MCF 10A (cell line): ENCODE data around the gene WWP2. TPM values are rescaled to one million over a fixed set of nuclear protein-coding genes. Genes with fewer than 3 reads are reported as not detected.

Experiments used
- BruUV-seq: library from RNA; stranded (reverse); fragments of 400-500 nt; replicated peaks from 2 replicates; lab custom pipeline; 2021; lab: Mats Ljungman, UMichigan
- CTCF ChIA-PET: fragments of 300-600 bp; sonication (Branson Sonifier 250); formaldehyde crosslinking; extraction: SDS; loops from one replicate; lab custom pipeline; 2021; ENCODE audit warnings: antibody characterized with exemption, inconsistent platforms; lab: Yijun Ruan, JAX
- POLR2A ChIA-PET: fragments of 300-600, 350-650 bp; sonication (Branson Sonifier 250); formaldehyde crosslinking; extraction: SDS; loops from one replicate; lab custom pipeline; 2020; ENCODE audit warnings: antibody characterized with exemption, inconsistent platforms; lab: Yijun Ruan, JAX
- DNase-seq: peaks from one replicate; pipeline ENCODE4 v3.0.0-alpha.2; 2018; ENCODE audit not compliant: unreplicated experiment
- H3K27ac Mint-ChIP-seq: one replicate; pipeline ENCODE4 v1.8.0; 2022; ENCODE audit warnings: mild to moderate bottlenecking, low read depth, mixed read lengths; ENCODE audit not compliant: unreplicated experiment
- H3K27me3 Mint-ChIP-seq: one replicate; pipeline ENCODE4 v1.8.0; 2022; ENCODE audit warnings: mixed read lengths; ENCODE audit not compliant: insufficient read depth, unreplicated experiment
- H3K36me3 Mint-ChIP-seq: one replicate; pipeline ENCODE4 v1.8.0; 2022; ENCODE audit warnings: mild to moderate bottlenecking, moderate library complexity, mixed read lengths; ENCODE audit not compliant: insufficient read depth, unreplicated experiment
- H3K4me1 Mint-ChIP-seq: one replicate; pipeline ENCODE4 v1.8.0; 2022; ENCODE audit warnings: mixed read lengths; ENCODE audit not compliant: insufficient read depth, unreplicated experiment
- H3K4me3 Mint-ChIP-seq: one replicate; pipeline ENCODE4 v1.8.0; 2022; ENCODE audit warnings: mild to moderate bottlenecking, moderate library complexity, mixed read lengths; ENCODE audit not compliant: unreplicated experiment
- H3K9me3 Mint-ChIP-seq: one replicate; pipeline ENCODE4 v1.8.0; 2022; ENCODE audit warnings: mixed read lengths; ENCODE audit not compliant: unreplicated experiment
- intact Hi-C: fragments of 100-400 bp; cut with micrococcal nuclease; formaldehyde crosslinking; loops from 2 replicates; pipeline ENCODE4 v1.14.1; 2022
- total RNA-seq: library from RNA; stranded (reverse); gene quantifications from 2 replicates; pipeline ENCODE4 v1.2.3, GENCODE V29; 2022
- TF ChIP-seq, protein P1 (sequence below): fragments of 200-600 bp; IDR thresholded peaks from one replicate; pipeline ENCODE4 v1.8.0; 2022; ENCODE audit warnings: antibody characterized with exemption, mild to moderate bottlenecking; ENCODE audit not compliant: unreplicated experiment

Gene WWP2
- total RNA-seq, 1 experiment from 2014 or later, result 30.4 TPM

DNA sequence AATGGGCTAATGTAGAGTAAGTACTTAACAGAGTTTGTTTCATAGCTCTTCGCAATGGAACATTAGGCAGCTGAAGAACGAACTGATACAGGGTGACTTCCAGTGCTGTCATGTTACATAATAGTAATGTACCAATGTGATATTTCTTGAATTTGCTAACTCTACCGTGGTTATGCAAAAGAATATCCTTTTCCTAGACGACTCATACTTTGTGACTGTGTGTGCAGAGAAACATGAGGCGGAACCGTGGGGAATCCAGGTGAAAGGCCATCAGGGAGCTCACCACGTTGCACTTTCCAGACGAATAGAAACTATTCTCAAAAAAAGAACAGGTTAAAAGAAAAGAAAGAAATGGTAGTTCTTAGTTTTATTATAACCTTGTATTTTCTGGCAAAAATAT lies 20.6 kb upstream of the WWP2 start:
- no peaks in the 10 kb centered on the region for H3K27me3 Mint-ChIP-seq
- intact Hi-C loops, result no loop called here
- ChIA-PET CTCF (interaction anchor here (0.6 to 2.1 kb wide), 8 partner anchors 10 to 35 kb away, joined by 3 to 11 read pairs (median 4); partner anchors contain the start of genes NOB1 and NQO1), POLR2A (interaction anchor here (0.7 to 5.2 kb wide), 7 partner anchors 10 to 293 kb away, joined by 3 to 63 read pairs (median 7); partner anchors contain the start of genes NOB1, NQO1 and WWP2)
- H3K4me3 Mint-ChIP-seq, result no peak overlapping the region
- peaks cover 11% of the 10 kb centered on the region for H3K4me1 Mint-ChIP-seq
- DNase-seq, result peak; percentile 55
- TF ChIP-seq, protein P1, sequence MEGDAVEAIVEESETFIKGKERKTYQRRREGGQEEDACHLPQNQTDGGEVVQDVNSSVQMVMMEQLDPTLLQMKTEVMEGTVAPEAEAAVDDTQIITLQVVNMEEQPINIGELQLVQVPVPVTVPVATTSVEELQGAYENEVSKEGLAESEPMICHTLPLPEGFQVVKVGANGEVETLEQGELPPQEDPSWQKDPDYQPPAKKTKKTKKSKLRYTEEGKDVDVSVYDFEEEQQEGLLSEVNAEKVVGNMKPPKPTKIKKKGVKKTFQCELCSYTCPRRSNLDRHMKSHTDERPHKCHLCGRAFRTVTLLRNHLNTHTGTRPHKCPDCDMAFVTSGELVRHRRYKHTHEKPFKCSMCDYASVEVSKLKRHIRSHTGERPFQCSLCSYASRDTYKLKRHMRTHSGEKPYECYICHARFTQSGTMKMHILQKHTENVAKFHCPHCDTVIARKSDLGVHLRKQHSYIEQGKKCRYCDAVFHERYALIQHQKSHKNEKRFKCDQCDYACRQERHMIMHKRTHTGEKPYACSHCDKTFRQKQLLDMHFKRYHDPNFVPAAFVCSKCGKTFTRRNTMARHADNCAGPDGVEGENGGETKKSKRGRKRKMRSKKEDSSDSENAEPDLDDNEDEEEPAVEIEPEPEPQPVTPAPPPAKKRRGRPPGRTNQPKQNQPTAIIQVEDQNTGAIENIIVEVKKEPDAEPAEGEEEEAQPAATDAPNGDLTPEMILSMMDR, result no peak
- H3K36me3 Mint-ChIP-seq, result peaks cover 76% of the 10 kb centered on the region
- BruUV-seq, result no TSS peak
- H3K27ac Mint-ChIP-seq, result no peak overlapping the region
- no peaks in the 10 kb centered on the region for H3K9me3 Mint-ChIP-seq

DNA sequence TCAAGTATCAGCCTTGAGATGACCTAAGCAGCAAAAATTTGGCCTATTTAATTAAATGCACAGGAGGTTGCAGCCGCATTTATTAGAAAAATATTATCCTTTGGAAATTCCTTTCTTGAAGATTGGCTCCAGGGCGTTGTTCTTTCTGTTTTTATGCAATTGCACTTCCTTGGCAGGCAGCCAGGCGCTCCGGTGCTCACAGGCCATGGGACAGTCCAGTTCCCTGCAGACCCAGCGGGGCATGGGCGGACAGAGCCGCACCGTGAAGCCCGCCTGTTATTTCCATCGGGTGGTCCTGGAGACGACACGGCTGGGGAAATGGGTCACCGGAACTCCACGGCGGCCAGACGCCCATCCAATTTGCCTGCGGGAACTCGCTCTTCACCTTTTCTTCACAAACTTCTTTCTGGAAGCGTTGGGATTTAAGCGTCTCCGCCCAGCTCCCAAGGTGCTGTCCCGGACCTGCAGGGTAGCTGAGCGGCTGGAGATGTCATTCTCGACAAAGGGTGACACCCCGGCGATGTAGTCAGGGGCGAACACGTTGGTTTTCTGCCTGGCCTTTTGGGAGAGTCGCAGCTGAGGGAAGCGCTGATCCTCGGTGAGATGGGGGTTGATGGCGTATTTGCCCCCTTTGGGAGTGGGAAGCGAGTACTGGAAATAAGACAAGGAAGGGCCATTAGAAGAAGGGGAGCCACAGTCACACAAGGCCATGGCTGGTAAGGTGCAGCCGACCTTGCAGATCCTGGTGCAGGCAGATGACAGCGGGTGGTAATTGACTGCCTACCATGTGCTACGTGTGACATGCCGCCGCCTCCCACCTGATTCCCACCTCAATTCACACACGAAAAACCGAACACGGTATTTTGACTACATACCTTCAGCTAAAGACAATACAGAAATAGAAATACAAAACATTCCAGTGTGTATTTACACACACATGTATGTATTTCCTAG lies 19.9 kb upstream of the WWP2 start:
- Mint-ChIP-seq H3K27me3 (no peaks in the 10 kb centered on the region), H3K9me3 (no peaks in the 10 kb centered on the region), H3K36me3 (peaks cover 83% of the 10 kb centered on the region), H3K4me1 (peaks cover 11% of the 10 kb centered on the region), H3K27ac (no peak overlapping the region), H3K4me3 (no peak overlapping the region)
- DNase-seq, result peak; percentile 91
- TF ChIP-seq, protein P1, result no peak
- ChIA-PET CTCF (interaction anchor here (0.6 to 2.1 kb wide), 6 partner anchors 9 to 33 kb away, joined by 3 to 11 read pairs (median 5); partner anchors contain the start of genes NOB1 and NQO1), POLR2A (interaction anchor here (0.7 to 5.2 kb wide), 8 partner anchors 11 to 294 kb away, joined by 3 to 63 read pairs (median 7); partner anchors contain the start of genes NOB1, NQO1 and WWP2)
- TSS peak; percentile 75 for BruUV-seq
- intact Hi-C loops, result no loop called here

DNA sequence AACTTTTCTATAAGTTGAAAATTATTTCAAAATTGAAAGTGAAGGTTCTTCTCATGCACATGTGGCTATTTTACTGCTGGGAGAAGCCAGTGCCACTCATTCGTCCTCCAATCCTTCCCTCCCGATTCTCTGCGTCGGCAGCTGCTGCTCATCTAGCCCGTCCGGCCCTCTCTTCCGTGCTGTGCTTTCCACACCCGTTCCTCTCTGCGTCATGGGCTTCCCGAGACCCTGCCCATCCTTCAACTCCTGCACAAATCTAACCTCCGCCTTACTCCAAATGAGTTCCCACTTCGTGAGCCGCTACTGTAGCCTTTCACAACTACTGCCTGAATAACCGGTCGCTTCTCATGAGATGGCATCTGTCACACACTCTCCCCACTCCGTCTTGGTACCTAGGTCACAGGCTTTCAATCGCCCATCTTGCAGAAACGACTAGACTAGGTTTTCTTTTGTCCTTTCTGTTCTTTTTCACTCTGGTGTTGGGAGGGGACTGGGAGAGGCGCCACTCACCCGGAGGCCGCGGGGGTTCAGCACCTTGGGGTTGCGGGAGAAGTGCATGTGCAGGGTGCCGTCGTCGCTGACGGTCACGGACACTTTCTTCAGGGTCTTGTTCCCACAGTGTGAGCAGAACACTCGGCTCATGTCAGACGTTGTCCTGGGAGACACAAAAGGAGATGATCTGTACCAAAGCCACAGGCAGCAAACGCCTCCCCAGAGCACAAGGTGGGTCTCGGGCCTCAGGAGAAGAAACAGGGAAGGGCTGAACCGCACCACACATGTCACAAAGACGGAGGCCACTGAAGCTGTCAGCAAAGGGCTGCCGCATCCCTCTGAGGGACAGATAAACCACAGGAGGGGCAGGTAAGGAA lies 17.5 kb upstream of the WWP2 start:
- no peaks in the 10 kb centered on the region for H3K9me3 Mint-ChIP-seq
- no peak for DNase-seq
- intact Hi-C loops, result no loop called here
- H3K27ac Mint-ChIP-seq, result no peak overlapping the region
- peaks cover 11% of the 10 kb centered on the region for H3K4me1 Mint-ChIP-seq
- POLR2A ChIA-PET, result interaction anchor here (0.8 to 1.5 kb wide), 2 partner anchors 10 to 18 kb away, joined by 5 to 9 read pairs; partner anchors contain the start of genes NOB1 and NQO1
- H3K36me3 Mint-ChIP-seq, result peaks cover 95% of the 10 kb centered on the region
- TF ChIP-seq, protein P1, result no peak
- BruUV-seq, result no TSS peak
- CTCF ChIA-PET, result interaction anchor here (1.0 to 2.6 kb wide), 2 partner anchors 10 to 18 kb away, joined by 3 to 9 read pairs; partner anchors contain the start of genes NOB1 and NQO1
- H3K27me3 Mint-ChIP-seq, result no peaks in the 10 kb centered on the region
- no peak overlapping the region for H3K4me3 Mint-ChIP-seq
